Right cardiac atrium (tissue), 5 donors: Measurements from ENCODE around the gene BLOC1S5. TPM values are rescaled to one million over a fixed set of nuclear protein-coding genes. Genes with fewer than 3 reads are reported as not detected.

Experiments used
- ATAC-seq, 2 donors: fragments of 200-7000 bp; cut with Tn5 transposase; one replicate each; pipeline versions ENCODE4 v1.8.0 to v1.9.1; 2020; ENCODE audit warnings: moderate library complexity in 2 of 2, mild to moderate bottlenecking in 1 of 2
- DNase-seq, 3 donors: peaks; one replicate each; pipeline ENCODE4 v3.0.0-alpha.2; 2020
- H3K27ac ChIP-seq: one replicate; pipeline ENCODE4 v1.5.1; 2013; ENCODE audit warnings: mild to moderate bottlenecking, low read length, control low read depth, moderate library complexity
- H3K27me3 ChIP-seq: one replicate; pipeline ENCODE4 v1.6.1; 2013; ENCODE audit not compliant: control insufficient read depth, insufficient read depth
- H3K4me1 ChIP-seq: one replicate; pipeline ENCODE4 v1.6.1; 2013; ENCODE audit warnings: low read length; ENCODE audit not compliant: control insufficient read depth, insufficient read depth
- H3K4me3 ChIP-seq: one replicate; pipeline ENCODE4 v1.5.1; 2013; ENCODE audit warnings: low read length, control low read depth
- H3K9me3 ChIP-seq: one replicate; pipeline ENCODE4 v1.6.1; 2013; ENCODE audit warnings: low read length; ENCODE audit not compliant: control insufficient read depth
- WGBS: extraction: QIAGEN DNeasy Blood & Tissue Kit; methylation state at CpG from one replicate; pipeline ENCODE4 v1.1.7; 2013; 5-methylcytosine and 5-hydroxymethylcytosine counted together
- intact Hi-C, 4 donors: fragments of 100-400 bp; cut with DNase I; formaldehyde crosslinking; loops; one replicate each; pipeline versions ENCODE4 v1.11.0 to v1.14.0; 2022 to 2023
- polyA plus RNA-seq: library from polyadenylated mRNA; stranded (reverse); fragments of 200-250 nt; gene quantifications from one replicate; pipeline ENCODE4 v1.2.3, GENCODE V29; 2013
- total RNA-seq, 4 donors: library from RNA; stranded (reverse); fragmentation: NEBNext Ultra II Directional; extraction: Animal tissue kit (Norgen Biotek cat#: 25700); gene quantifications; one replicate each; pipeline ENCODE4 v1.2.1, GENCODE V29; 2021
- donor health status: healthy with polysubstance abuse.
- donor health status: DM: no; HTN: yes; CAD: no.
- donor health status: DM: no; HTN: no; CAD: no.
- donor health status: DM: no; HTN: yes; CAD: no; lungs with severe emphysema.
- donor health status: DM: yes; HTN: yes; CAD: no.

Gene BLOC1S5
- total and polyA plus RNA-seq, 5 donors: 6.1 to 10.9 (median 8.8) TPM

- DNase-seq: no peak
- Histone ChIP-seq H3K4me1 (no peaks in the 10 kb centered on the region), H3K4me3 (no peak overlapping the region), H3K27me3 (no peaks in the 10 kb centered on the region), H3K27ac (no peak overlapping the region), H3K9me3 (no peaks in the 10 kb centered on the region)
- intact Hi-C loops: no loop called here
- ATAC-seq: no peak
- WGBS: 82% methylated on average over 8 of the region's 8 CpGs
Observed at GRCh38 chr6:8100159-8100854, 36.1 kb upstream of the BLOC1S5 start.

GRCh38 chr6:8090650-8091049 is 26.5 kb upstream of the BLOC1S5 start:
- no peak overlapping the region for H3K27ac ChIP-seq
- 96% methylated on average over 3 of the region's 3 CpGs for WGBS
- no peak overlapping the region for H3K4me3 ChIP-seq
- H3K9me3 ChIP-seq: no peaks in the 10 kb centered on the region
- ATAC-seq (no peak), DNase-seq (no peak)
- no peaks in the 10 kb centered on the region for H3K4me1 ChIP-seq
- intact Hi-C loops: no loop called here
- no peaks in the 10 kb centered on the region for H3K27me3 ChIP-seq

GRCh38 chr6:8088886-8089285 is 24.7 kb upstream of the BLOC1S5 start:
- ATAC-seq: peak in 1 of 2 donors; percentile 44
- Histone ChIP-seq H3K4me1 (no peaks in the 10 kb centered on the region), H3K9me3 (no peaks in the 10 kb centered on the region), H3K27ac (no peak overlapping the region), H3K4me3 (no peak overlapping the region), H3K27me3 (no peaks in the 10 kb centered on the region)
- WGBS: 88% methylated on average over 2 of the region's 2 CpGs
- intact Hi-C loops: no loop called here
- no peak for DNase-seq

GRCh38 chr6:8087870-8088754 is 23.9 kb upstream of the BLOC1S5 start:
- Histone ChIP-seq H3K27me3 (no peaks in the 10 kb centered on the region), H3K4me3 (no peak overlapping the region), H3K27ac (no peak overlapping the region), H3K9me3 (no peaks in the 10 kb centered on the region), H3K4me1 (no peaks in the 10 kb centered on the region)
- intact Hi-C loops: no loop called here
- ATAC-seq: no peak
- no peak for DNase-seq
- WGBS: 94% methylated on average over 5 of the region's 5 CpGs

GRCh38 chr6:8086755-8087306 is 22.6 kb upstream of the BLOC1S5 start:
- DNase-seq: no peak
- Histone ChIP-seq H3K9me3 (no peaks in the 10 kb centered on the region), H3K27ac (no peak overlapping the region), H3K4me3 (no peak overlapping the region), H3K4me1 (no peaks in the 10 kb centered on the region), H3K27me3 (no peaks in the 10 kb centered on the region)
- WGBS: 90% methylated on average over 9 of the region's 9 CpGs
- no peak for ATAC-seq
- intact Hi-C loops: no loop called here

GRCh38 chr6:8085053-8085511 is 20.9 kb upstream of the BLOC1S5 start:
- DNase-seq: peak in 2 of 3 donors; percentile 31 to 33
- Histone ChIP-seq H3K9me3 (no peaks in the 10 kb centered on the region), H3K27me3 (no peaks in the 10 kb centered on the region), H3K4me1 (no peaks in the 10 kb centered on the region), H3K4me3 (no peak overlapping the region), H3K27ac (no peak overlapping the region)
- 66% methylated on average over 2 of the region's 2 CpGs for WGBS
- intact Hi-C loops: no loop called here
- ATAC-seq: peak; percentile 55 to 57

- no peak overlapping the region for H3K27ac ChIP-seq
- no peaks in the 10 kb centered on the region for H3K27me3 ChIP-seq
- ATAC-seq: no peak
- intact Hi-C loops: no loop called here
- H3K4me1 ChIP-seq: no peaks in the 10 kb centered on the region
- no peak for DNase-seq
- WGBS: 66% methylated on average over 4 of the region's 4 CpGs
- H3K4me3 ChIP-seq: no peak overlapping the region
- H3K9me3 ChIP-seq: no peaks in the 10 kb centered on the region
Observed at GRCh38 chr6:8084586-8084985, 20.4 kb upstream of the BLOC1S5 start.

- WGBS: 54% methylated on average over 11 of the region's 11 CpGs
- Histone ChIP-seq H3K27me3 (no peaks in the 10 kb centered on the region), H3K27ac (no peak overlapping the region), H3K4me3 (no peak overlapping the region), H3K9me3 (no peaks in the 10 kb centered on the region), H3K4me1 (no peaks in the 10 kb centered on the region)
- intact Hi-C loops: no loop called here
- DNase-seq (peak in 2 of 3 donors; percentile 28 to 43), ATAC-seq (peak; percentile 59 to 87)
Observed at GRCh38 chr6:8082954-8083858, 19.0 kb upstream of the BLOC1S5 start.

- Histone ChIP-seq H3K4me1 (no peaks in the 10 kb centered on the region), H3K4me3 (no peak overlapping the region), H3K27me3 (no peaks in the 10 kb centered on the region), H3K9me3 (no peaks in the 10 kb centered on the region), H3K27ac (no peak overlapping the region)
- intact Hi-C loops: no loop called here
- no peak for ATAC-seq
- 90% methylated on average over 1 of the region's 1 CpG for WGBS
- DNase-seq: no peak
Observed at GRCh38 chr6:8082572-8082953, 18.4 kb upstream of the BLOC1S5 start.

- Histone ChIP-seq H3K4me1 (no peaks in the 10 kb centered on the region), H3K27me3 (no peaks in the 10 kb centered on the region), H3K4me3 (no peak overlapping the region), H3K27ac (no peak overlapping the region), H3K9me3 (no peaks in the 10 kb centered on the region)
- DNase-seq: no peak
- intact Hi-C loops: no loop called here
- ATAC-seq: peak in 1 of 2 donors; percentile 64
- WGBS: 82% methylated on average over 4 of the region's 4 CpGs
Observed at GRCh38 chr6:8080362-8081151, 16.4 kb upstream of the BLOC1S5 start.
